NCI-H82 treated with DMSO at 0.1 percent for 48 hours (cell line): ENCODE results near the gene FXYD7.
"Not testable (repeated sequence)": the region's sequence is repeated elsewhere in the genome, so short reads cannot be mapped to it uniquely, and the experiment has no call there.

Experiments
- DNase-seq: peaks from one replicate; lab custom pipeline; 2025; ENCODE audit not compliant: unreplicated experiment; lab: John Stamatoyannopoulos, UW

FXYD7 gene

GRCh38 chr19:35194012-35194984 is 51.2 kb downstream of the FXYD7 start:
- DNase-seq, result no peak

- DNase-seq, result no peak
These were observed 52.8 kb downstream of the FXYD7 start for GRCh38 chr19:35195830-35196229.

GRCh38 chr19:35196861-35197260 is 53.8 kb downstream of the FXYD7 start:
- DNase-seq, result not testable (repeated sequence)

- no peak for DNase-seq
These were observed 56.4 kb downstream of the FXYD7 start for GRCh38 chr19:35199481-35199880.

GRCh38 chr19:35202722-35203688 is 60.0 kb downstream of the FXYD7 start:
- DNase-seq, result no peak
